BE2C (cell line): ENCODE results near the gene MRPS23.

Experiments
- DNase-seq: peaks from one replicate; pipeline ENCODE4 v3.0.0-alpha.2; 2020
- H3K27me3 ChIP-seq: fragments of 250-450 bp; sonication (Bioruptor Pico); 2 replicates; pipeline ENCODE4 v1.5.1; 2020; ENCODE audit warnings: mild to moderate bottlenecking
- H3K36me3 ChIP-seq: fragments of 250-450 bp; sonication (Bioruptor Pico); 2 replicates; pipeline ENCODE4 v1.5.1; 2020; ENCODE audit warnings: mild to moderate bottlenecking
- H3K4me1 ChIP-seq: fragments of 250-450 bp; sonication (Bioruptor Pico); 2 replicates; pipeline ENCODE4 v1.5.1; 2020
- H3K4me3 ChIP-seq: 2 replicates; pipeline ENCODE4 v1.5.1; 2011; ENCODE audit warnings: low read depth, low read length
- H3K9me3 ChIP-seq: fragments of 250-450 bp; sonication (Bioruptor Pico); 2 replicates; pipeline ENCODE4 v1.5.1; 2020
- TF ChIP-seq, protein P1 (sequence below): IDR thresholded peaks from 2 replicates; pipeline ENCODE4 v1.5.1; 2012; ENCODE audit warnings: mild to moderate bottlenecking, low read depth, low read length

MRPS23 gene

DNA sequence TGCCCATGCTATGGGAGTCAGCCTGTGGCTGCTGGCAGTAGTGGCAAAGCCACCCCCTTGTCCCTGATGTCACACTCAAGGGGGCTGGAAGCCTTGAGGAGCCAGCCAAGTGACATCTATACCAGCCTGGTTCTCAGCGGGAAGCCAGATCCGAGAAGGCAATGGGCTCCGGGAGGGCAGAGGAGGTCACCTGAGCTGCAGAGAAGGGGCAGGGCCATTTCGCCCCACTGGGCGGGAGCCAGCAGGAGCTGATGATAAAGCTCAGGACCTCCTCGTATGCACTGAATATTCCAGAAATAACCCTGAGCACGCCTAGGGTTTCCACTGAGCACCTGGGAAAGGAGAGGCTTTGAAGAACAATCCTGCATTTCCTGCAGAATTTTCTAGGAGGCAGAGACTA is 19.0 kb downstream of the MRPS23 start:
- DNase-seq: no peak
- Histone ChIP-seq H3K4me3 (no peak overlapping the region), H3K9me3 (peaks cover under 1% of the 10 kb centered on the region; the same call in 1 of the 2 replicates), H3K4me1 (peaks cover 13% of the 10 kb centered on the region), H3K27me3 (no peaks in the 10 kb centered on the region), H3K36me3 (no peaks in the 10 kb centered on the region)
- TF ChIP-seq, protein P1, sequence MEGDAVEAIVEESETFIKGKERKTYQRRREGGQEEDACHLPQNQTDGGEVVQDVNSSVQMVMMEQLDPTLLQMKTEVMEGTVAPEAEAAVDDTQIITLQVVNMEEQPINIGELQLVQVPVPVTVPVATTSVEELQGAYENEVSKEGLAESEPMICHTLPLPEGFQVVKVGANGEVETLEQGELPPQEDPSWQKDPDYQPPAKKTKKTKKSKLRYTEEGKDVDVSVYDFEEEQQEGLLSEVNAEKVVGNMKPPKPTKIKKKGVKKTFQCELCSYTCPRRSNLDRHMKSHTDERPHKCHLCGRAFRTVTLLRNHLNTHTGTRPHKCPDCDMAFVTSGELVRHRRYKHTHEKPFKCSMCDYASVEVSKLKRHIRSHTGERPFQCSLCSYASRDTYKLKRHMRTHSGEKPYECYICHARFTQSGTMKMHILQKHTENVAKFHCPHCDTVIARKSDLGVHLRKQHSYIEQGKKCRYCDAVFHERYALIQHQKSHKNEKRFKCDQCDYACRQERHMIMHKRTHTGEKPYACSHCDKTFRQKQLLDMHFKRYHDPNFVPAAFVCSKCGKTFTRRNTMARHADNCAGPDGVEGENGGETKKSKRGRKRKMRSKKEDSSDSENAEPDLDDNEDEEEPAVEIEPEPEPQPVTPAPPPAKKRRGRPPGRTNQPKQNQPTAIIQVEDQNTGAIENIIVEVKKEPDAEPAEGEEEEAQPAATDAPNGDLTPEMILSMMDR: no peak

DNA sequence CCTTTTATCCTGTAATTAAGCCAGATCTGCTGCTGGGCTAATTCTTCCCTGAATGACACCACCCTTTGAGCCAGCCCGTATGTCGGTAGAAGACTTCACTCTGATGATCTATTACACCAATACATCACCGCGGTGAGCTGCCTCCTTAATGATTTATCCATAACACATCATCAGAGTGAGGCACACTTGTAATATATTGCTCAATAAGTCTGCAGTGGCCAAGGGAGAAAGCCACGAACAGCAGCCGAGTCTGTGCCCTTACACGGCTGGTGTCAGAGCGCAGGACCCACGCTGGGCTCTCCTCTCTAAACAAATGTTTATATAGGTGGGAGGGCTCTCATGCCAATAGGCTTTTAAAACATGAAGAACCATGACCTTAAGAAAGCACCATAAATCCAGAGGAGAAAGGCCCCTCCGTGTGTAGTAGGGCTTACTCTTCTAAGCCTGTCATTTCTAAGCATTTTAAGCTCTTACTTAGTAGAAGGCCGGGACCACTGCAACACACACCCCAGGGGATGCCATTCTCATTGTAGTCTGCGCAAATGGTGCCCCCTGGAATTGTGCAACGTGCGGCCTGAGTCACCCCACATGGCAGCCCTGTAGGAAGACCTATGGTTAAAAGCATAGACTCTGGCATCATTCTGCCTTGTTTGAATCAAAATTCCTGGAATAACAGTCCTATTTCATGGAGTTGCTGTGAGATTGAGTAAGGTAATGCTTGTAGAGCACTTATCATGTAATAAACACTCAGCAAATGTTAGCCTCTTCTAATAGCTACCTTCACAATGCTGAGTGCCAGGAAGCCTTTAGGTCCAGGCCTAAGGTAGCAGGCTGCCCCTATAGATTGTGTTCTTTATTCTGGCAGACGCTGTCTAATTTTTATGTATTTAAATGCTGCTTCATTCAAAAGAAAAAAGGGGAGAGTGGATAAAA is 26.1 kb downstream of the MRPS23 start:
- Histone ChIP-seq H3K27me3 (no peaks in the 10 kb centered on the region), H3K4me3 (no peak overlapping the region), H3K9me3 (peaks cover 2% of the 10 kb centered on the region; the same call in 1 of the 2 replicates), H3K36me3 (no peaks in the 10 kb centered on the region), H3K4me1 (no peaks in the 10 kb centered on the region)
- TF ChIP-seq, protein P1: no peak
- DNase-seq: no peak

DNA sequence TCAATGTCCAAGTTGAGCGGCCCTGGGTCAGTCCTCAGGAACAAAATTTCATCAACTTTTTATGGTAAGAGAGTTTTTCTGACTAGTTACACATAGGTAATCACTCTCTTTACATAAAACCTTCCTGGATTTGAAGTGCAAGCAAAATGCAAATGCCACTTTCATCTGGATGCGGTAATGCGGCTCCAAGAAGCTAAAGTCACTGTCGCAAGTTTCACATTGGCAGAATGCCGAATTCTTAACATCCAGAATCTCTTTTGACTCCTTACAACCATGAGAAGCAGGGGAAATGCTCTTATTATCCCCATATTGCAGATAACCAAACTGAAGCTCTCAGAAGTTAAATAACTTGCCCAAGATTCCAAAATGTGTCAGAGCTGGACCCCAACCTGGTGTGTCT is 30.0 kb downstream of the MRPS23 start:
- Histone ChIP-seq H3K4me3 (no peak overlapping the region), H3K36me3 (no peaks in the 10 kb centered on the region), H3K27me3 (no peaks in the 10 kb centered on the region), H3K9me3 (no peaks in the 10 kb centered on the region), H3K4me1 (no peaks in the 10 kb centered on the region)
- TF ChIP-seq, protein P1: no peak
- no peak for DNase-seq

DNA sequence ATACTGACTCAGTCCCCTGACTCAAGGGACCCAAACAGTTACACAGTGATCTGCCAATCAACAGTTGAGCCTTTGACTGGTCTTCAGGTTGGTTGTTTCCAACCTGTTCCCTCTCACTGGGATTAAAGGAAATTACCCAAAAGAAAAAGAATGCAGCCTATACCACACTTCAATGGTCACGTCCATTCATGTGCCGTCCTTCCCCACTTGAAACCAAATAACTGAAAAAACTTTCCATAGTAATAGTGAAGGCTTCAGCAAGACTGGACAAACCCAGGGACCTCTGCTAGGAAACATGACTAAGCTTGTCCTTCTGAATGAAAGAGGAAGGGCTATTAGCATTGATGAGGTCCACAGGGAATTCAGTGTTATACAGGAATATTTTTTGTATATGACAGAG is 30.6 kb downstream of the MRPS23 start:
- Histone ChIP-seq H3K27me3 (no peaks in the 10 kb centered on the region), H3K4me1 (no peaks in the 10 kb centered on the region), H3K36me3 (no peaks in the 10 kb centered on the region), H3K4me3 (no peak overlapping the region), H3K9me3 (no peaks in the 10 kb centered on the region)
- TF ChIP-seq, protein P1: no peak
- DNase-seq: no peak

DNA sequence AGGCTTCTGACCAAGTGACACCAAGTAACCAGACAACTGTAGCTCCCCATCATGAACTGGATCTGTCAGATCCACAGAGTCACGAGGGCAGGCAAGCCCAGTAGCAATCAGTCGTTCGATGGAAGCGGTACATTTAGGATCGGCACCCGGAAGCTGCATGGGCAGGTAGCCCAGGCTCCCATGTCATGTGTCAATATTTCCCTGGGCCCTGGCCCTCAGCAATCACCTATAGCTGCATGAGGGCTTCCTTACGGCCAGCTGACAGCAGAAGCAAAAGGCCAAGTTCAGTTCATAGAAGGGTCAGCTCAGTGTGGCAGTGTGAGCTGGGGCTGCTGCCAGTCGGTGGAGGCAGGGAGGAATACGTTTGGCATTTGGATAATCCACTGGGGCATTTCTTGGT is 31.8 kb downstream of the MRPS23 start:
- no peak for DNase-seq
- no peak overlapping the region for H3K4me3 ChIP-seq
- H3K27me3 ChIP-seq: no peaks in the 10 kb centered on the region
- no peaks in the 10 kb centered on the region for H3K36me3 ChIP-seq
- no peaks in the 10 kb centered on the region for H3K4me1 ChIP-seq
- TF ChIP-seq, protein P1: no peak
- H3K9me3 ChIP-seq: no peaks in the 10 kb centered on the region

DNA sequence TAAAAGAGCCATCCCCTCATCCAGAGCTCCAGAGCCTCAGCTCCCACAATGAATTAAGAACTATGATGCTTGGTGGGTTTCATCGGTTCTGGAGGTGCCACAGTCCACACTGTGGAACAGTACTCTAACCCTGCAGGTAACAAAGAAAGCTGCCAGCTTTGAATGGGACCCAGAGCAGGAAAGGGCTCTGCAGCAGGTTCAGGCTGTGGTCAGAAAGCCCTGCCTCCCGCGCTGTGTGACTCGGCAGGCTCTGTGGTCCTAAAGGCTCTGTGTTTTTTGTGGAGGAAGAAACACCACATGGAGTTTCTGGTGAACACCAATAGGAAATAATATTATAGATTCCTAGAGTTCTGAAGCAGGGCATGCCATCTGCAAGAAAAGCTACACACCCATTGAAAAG is 32.5 kb downstream of the MRPS23 start:
- no peak for DNase-seq
- Histone ChIP-seq H3K27me3 (no peaks in the 10 kb centered on the region), H3K4me3 (no peak overlapping the region), H3K36me3 (no peaks in the 10 kb centered on the region), H3K4me1 (no peaks in the 10 kb centered on the region), H3K9me3 (no peaks in the 10 kb centered on the region)
- TF ChIP-seq, protein P1: no peak
